Measurements from ENCODE around the gene RAB27B.

RAB27B gene

DNA sequence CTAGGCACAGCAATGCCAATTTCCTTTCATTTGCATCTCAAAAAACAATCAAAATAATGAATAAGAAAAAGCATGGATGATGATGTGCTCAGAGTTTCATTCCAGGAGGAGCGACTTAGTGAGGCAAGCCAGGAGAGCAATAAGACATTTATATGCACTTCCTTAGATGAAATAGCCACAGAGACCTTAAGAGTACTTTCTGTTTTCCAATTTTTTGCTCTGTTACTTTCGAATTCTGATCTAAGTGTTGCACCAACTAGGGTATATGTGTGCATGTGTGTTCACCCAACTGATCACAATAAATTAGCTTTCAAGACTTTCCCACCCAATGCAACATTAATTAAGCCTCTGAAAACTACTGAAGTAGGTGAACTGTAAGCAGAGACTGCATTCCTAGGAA, 709 bp downstream of the RAB27B start:
- H3K4me3 ChIP-seq (replicated peaks; ENCODE audit: insufficient read depth, low read length): no peak overlapping the region
- no peak for DNase-seq (ENCODE audit: low read depth in 1 of 2, low spot score in 1 of 2)

DNA sequence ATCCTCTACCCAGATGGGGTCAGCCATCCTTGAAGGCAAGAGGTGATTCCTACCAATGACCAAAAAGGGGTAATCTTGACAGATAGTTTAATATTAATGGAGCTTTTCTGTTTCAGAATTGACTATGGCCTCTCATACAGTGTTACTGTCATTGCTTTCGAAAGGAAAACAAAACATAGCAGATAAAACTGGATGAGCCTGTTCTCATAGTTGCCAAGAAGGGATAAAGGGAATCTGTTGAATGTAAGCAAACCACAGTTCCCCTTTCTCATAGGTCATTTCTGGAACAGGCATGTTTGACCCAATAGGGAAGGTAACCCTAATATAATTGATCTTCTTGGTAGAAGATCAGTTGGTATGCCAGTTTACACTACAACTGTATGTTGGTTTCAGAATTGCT, 1.6 kb downstream of the RAB27B start:
- Histone ChIP-seq H3K27me3 (ENCODE audit: insufficient read depth, poor library complexity, severe bottlenecking) (peaks cover 32% of the 10 kb centered on the region), H3K27ac (replicated peaks) (no peak overlapping the region), H3K4me3 (replicated peaks; ENCODE audit: insufficient read depth, low read length) (no peak overlapping the region)
- DNase-seq (ENCODE audit: low read depth in 1 of 2, low spot score in 1 of 2): no peak
- TF ChIP-seq POLR2AphosphoS5 (IDR thresholded peaks at IDR 0.05; ENCODE audit: low read depth) (no peak), GABPA (IDR thresholded peaks at IDR 0.05; ENCODE audit: low read depth) (no peak), SPI1 (IDR thresholded peaks at IDR 0.05; ENCODE audit: borderline replicate concordance, low read depth) (no peak)
- TF ChIP-seq, protein P1, sequence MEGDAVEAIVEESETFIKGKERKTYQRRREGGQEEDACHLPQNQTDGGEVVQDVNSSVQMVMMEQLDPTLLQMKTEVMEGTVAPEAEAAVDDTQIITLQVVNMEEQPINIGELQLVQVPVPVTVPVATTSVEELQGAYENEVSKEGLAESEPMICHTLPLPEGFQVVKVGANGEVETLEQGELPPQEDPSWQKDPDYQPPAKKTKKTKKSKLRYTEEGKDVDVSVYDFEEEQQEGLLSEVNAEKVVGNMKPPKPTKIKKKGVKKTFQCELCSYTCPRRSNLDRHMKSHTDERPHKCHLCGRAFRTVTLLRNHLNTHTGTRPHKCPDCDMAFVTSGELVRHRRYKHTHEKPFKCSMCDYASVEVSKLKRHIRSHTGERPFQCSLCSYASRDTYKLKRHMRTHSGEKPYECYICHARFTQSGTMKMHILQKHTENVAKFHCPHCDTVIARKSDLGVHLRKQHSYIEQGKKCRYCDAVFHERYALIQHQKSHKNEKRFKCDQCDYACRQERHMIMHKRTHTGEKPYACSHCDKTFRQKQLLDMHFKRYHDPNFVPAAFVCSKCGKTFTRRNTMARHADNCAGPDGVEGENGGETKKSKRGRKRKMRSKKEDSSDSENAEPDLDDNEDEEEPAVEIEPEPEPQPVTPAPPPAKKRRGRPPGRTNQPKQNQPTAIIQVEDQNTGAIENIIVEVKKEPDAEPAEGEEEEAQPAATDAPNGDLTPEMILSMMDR (IDR thresholded peaks at IDR 0.05; ENCODE audit: insufficient read depth, low read length): no peak
- TF ChIP-seq, protein P2, sequence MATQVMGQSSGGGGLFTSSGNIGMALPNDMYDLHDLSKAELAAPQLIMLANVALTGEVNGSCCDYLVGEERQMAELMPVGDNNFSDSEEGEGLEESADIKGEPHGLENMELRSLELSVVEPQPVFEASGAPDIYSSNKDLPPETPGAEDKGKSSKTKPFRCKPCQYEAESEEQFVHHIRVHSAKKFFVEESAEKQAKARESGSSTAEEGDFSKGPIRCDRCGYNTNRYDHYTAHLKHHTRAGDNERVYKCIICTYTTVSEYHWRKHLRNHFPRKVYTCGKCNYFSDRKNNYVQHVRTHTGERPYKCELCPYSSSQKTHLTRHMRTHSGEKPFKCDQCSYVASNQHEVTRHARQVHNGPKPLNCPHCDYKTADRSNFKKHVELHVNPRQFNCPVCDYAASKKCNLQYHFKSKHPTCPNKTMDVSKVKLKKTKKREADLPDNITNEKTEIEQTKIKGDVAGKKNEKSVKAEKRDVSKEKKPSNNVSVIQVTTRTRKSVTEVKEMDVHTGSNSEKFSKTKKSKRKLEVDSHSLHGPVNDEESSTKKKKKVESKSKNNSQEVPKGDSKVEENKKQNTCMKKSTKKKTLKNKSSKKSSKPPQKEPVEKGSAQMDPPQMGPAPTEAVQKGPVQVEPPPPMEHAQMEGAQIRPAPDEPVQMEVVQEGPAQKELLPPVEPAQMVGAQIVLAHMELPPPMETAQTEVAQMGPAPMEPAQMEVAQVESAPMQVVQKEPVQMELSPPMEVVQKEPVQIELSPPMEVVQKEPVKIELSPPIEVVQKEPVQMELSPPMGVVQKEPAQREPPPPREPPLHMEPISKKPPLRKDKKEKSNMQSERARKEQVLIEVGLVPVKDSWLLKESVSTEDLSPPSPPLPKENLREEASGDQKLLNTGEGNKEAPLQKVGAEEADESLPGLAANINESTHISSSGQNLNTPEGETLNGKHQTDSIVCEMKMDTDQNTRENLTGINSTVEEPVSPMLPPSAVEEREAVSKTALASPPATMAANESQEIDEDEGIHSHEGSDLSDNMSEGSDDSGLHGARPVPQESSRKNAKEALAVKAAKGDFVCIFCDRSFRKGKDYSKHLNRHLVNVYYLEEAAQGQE (IDR thresholded peaks at IDR 0.05; ENCODE audit: insufficient replicate concordance, low read depth): no peak

More for the DNA sequence above, 709 bp downstream of the RAB27B start:
- peaks cover 32% of the 10 kb centered on the region for H3K27me3 ChIP-seq (ENCODE audit: insufficient read depth, poor library complexity, severe bottlenecking)
- H3K27ac ChIP-seq (replicated peaks): no peak overlapping the region
- TF ChIP-seq SPI1 (IDR thresholded peaks at IDR 0.05; ENCODE audit: borderline replicate concordance, low read depth): no peak
- TF ChIP-seq POLR2AphosphoS5 (IDR thresholded peaks at IDR 0.05; ENCODE audit: low read depth): no peak
- TF ChIP-seq, protein P1 (IDR thresholded peaks at IDR 0.05; ENCODE audit: insufficient read depth, low read length): no peak
- TF ChIP-seq GABPA (IDR thresholded peaks at IDR 0.05; ENCODE audit: low read depth): no peak
- TF ChIP-seq, protein P2 (IDR thresholded peaks at IDR 0.05; ENCODE audit: insufficient replicate concordance, low read depth): no peak

DNA sequence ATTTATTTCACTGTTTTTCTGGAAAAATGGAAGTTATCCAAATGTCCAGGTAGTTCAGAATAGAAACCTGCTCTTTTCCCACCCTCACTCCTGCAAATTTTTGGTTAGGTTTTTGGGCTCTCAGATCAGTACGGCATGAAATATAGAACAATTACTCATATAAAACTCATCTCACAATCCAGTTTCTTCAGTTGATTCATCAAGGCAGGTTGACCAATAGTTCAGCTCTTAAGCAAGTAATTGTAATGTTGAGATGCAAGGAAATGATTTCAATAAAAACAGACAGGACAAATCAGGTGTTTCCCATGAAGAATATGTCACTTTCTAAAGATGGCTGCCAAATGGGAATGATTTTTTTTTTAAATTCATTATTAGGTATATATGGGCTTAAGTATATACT, 2.0 kb downstream of the RAB27B start:
- H3K27ac ChIP-seq (replicated peaks): no peak overlapping the region
- TF ChIP-seq SPI1 (IDR thresholded peaks at IDR 0.05; ENCODE audit: borderline replicate concordance, low read depth) (no peak), GABPA (IDR thresholded peaks at IDR 0.05; ENCODE audit: low read depth) (no peak), POLR2AphosphoS5 (IDR thresholded peaks at IDR 0.05; ENCODE audit: low read depth) (no peak)
- TF ChIP-seq, protein P1 (IDR thresholded peaks at IDR 0.05; ENCODE audit: insufficient read depth, low read length): no peak
- TF ChIP-seq, protein P2 (IDR thresholded peaks at IDR 0.05; ENCODE audit: insufficient replicate concordance, low read depth): no peak
- H3K4me3 ChIP-seq (replicated peaks; ENCODE audit: insufficient read depth, low read length): no peak overlapping the region
- DNase-seq (ENCODE audit: low read depth in 1 of 2, low spot score in 1 of 2): no peak
- H3K27me3 ChIP-seq (ENCODE audit: insufficient read depth, poor library complexity, severe bottlenecking): peaks cover 35% of the 10 kb centered on the region
